Parathyroid adenoma (tissue), 2 donors: Measurements from ENCODE around the gene PLCB1.

Source experiments
- H2AFZ ChIP-seq: fragments of 300-600 bp; sonication (generic); one replicate; pipeline ENCODE4 v1.7.0; 2017; ENCODE audit warnings: antibody characterized with exemption, mild to moderate bottlenecking
- H3K27ac ChIP-seq: fragments of 300-600 bp; sonication (generic); one replicate; pipeline ENCODE4 v1.7.0; 2017
- H3K27me3 ChIP-seq: fragments of 300-600 bp; sonication (generic); one replicate; pipeline ENCODE4 v1.7.0; 2017; ENCODE audit warnings: low read length; ENCODE audit not compliant: control insufficient read depth, insufficient read depth
- H3K36me3 ChIP-seq: fragments of 300-600 bp; sonication (generic); one replicate; pipeline ENCODE4 v1.7.0; 2017; ENCODE audit warnings: low read length; ENCODE audit not compliant: control insufficient read depth, insufficient read depth
- H3K4me1 ChIP-seq: fragments of 300-600 bp; sonication (generic); one replicate; pipeline ENCODE4 v1.7.0; 2017; ENCODE audit warnings: control low read depth
- H3K4me2 ChIP-seq: fragments of 300-600 bp; sonication (generic); one replicate; pipeline ENCODE4 v1.7.0; 2017; ENCODE audit warnings: low read length
- H3K4me3 ChIP-seq: fragments of 300-600 bp; sonication (generic); one replicate; pipeline ENCODE4 v1.7.0; 2017; ENCODE audit warnings: low read depth, low read length
- H3K79me2 ChIP-seq: fragments of 300-600 bp; sonication (generic); one replicate; pipeline ENCODE4 v1.7.0; 2017; ENCODE audit warnings: control low read depth
- H3K9ac ChIP-seq: fragments of 300-600 bp; sonication (generic); one replicate; pipeline ENCODE4 v1.7.0; 2017; ENCODE audit warnings: mild to moderate bottlenecking
- H3K9me3 ChIP-seq: fragments of 300-600 bp; sonication (generic); one replicate; pipeline ENCODE4 v1.7.0; 2017; ENCODE audit warnings: low read length; ENCODE audit not compliant: control insufficient read depth
- TF ChIP-seq, protein P1 (sequence below): fragments of 300-600 bp; sonication (generic); IDR thresholded peaks from one replicate; pipeline ENCODE4 v1.7.0; 2017; ENCODE audit warnings: antibody characterized with exemption, mild to moderate bottlenecking
- donor health status: primary hyperparathyroidism.

PLCB1 gene

DNA sequence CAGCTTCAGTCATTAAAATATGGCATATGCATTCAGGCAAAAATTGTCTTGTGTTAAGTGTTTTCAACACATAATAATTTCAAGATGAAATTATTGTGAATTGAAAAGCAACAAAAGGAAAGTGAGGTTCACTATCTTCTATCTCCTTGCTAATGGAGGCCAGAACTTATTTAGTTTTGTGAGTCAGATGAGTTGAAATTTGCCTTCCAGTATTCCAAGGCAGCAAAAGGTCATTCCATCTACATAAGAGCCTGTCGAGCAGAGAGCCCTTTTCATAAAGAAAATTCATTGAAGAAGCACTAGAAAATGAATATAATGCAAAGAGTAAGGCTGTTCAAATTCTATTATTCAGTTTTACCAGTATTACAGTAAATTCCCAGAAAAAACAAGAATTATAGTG is 274.3 kb downstream of the PLCB1 start:
- H3K9ac ChIP-seq = no peak overlapping the region
- H3K9me3 ChIP-seq = no peaks in the 10 kb centered on the region

DNA sequence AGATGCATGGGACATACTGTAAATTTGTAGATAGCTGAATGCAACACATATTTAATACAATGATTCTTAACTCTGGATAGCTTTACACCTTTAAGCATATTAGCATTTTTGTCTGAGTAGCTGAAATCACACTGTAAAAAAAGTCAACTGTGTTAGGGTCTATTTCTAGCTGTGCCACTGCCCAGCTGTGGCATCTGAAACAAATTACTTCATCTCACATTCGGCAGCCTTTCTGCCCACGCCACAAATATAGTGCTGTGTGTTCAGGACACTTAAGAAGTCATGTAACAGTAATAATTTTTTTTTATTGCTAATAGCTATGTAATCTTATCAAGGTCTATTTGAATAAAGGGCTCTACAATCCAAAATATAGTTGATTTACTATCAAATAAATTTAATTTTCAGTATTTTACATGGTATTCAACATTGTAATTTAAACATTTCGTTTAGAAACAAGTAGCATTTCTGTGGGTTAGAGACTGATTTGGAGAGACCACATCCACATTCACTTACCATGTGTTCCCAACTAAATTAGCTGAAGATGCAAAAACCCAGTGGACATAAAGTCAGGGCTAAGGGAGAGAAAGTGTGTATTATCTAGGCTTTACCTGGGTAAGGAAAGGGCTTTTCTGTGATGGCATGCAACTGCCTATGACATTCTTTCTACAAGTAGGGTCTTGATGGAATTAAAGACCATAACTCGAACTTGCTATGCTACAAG is 276.7 kb downstream of the PLCB1 start:
- Histone ChIP-seq H3K79me2 (peaks cover 5% of the 10 kb centered on the region), H3K4me1 (peaks cover 4% of the 10 kb centered on the region), H2AFZ (no peak overlapping the region), H3K27ac (no peak overlapping the region), H3K9ac (no peak overlapping the region), H3K36me3 (no peaks in the 10 kb centered on the region), H3K4me2 (no peak overlapping the region), H3K9me3 (no peaks in the 10 kb centered on the region), H3K4me3 (no peak overlapping the region), H3K27me3 (no peaks in the 10 kb centered on the region)
- TF ChIP-seq, protein P1, sequence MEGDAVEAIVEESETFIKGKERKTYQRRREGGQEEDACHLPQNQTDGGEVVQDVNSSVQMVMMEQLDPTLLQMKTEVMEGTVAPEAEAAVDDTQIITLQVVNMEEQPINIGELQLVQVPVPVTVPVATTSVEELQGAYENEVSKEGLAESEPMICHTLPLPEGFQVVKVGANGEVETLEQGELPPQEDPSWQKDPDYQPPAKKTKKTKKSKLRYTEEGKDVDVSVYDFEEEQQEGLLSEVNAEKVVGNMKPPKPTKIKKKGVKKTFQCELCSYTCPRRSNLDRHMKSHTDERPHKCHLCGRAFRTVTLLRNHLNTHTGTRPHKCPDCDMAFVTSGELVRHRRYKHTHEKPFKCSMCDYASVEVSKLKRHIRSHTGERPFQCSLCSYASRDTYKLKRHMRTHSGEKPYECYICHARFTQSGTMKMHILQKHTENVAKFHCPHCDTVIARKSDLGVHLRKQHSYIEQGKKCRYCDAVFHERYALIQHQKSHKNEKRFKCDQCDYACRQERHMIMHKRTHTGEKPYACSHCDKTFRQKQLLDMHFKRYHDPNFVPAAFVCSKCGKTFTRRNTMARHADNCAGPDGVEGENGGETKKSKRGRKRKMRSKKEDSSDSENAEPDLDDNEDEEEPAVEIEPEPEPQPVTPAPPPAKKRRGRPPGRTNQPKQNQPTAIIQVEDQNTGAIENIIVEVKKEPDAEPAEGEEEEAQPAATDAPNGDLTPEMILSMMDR = no peak

More for the DNA sequence above, 274.3 kb downstream of the PLCB1 start:
- TF ChIP-seq, protein P1 = no peak
- Histone ChIP-seq H3K27me3 (no peaks in the 10 kb centered on the region), H2AFZ (no peak overlapping the region), H3K4me1 (no peaks in the 10 kb centered on the region), H3K4me3 (no peak overlapping the region), H3K27ac (no peak overlapping the region), H3K4me2 (no peak overlapping the region), H3K79me2 (peaks cover 16% of the 10 kb centered on the region), H3K36me3 (no peaks in the 10 kb centered on the region)

DNA sequence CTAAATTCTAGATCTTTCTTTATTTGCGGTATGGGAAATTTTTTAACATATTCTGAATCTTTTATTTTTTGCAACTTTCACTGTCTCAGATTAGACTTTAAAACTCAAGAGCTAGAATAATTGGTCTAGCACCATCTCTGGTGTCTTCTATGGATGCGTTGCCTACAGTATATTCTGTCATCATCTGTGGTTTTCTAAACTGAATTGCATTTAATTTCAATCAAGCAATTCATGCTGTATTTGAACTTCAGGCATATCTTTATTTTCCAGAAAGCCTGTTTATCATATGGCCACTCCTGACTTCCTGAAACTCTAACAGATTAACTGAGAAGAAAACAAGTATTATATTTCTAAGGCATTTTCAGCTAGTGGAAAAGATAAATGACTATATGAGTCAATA is 281.6 kb downstream of the PLCB1 start:
- no peaks in the 10 kb centered on the region for H3K36me3 ChIP-seq
- no peak overlapping the region for H3K9ac ChIP-seq
- H2AFZ ChIP-seq = no peak overlapping the region
- no peaks in the 10 kb centered on the region for H3K9me3 ChIP-seq
- H3K79me2 ChIP-seq = no peaks in the 10 kb centered on the region
- H3K27me3 ChIP-seq = no peaks in the 10 kb centered on the region
- TF ChIP-seq, protein P1 = no peak
- H3K4me3 ChIP-seq = no peak overlapping the region
- no peak overlapping the region for H3K4me2 ChIP-seq
- H3K27ac ChIP-seq = no peak overlapping the region
- H3K4me1 ChIP-seq = peaks cover 4% of the 10 kb centered on the region

DNA sequence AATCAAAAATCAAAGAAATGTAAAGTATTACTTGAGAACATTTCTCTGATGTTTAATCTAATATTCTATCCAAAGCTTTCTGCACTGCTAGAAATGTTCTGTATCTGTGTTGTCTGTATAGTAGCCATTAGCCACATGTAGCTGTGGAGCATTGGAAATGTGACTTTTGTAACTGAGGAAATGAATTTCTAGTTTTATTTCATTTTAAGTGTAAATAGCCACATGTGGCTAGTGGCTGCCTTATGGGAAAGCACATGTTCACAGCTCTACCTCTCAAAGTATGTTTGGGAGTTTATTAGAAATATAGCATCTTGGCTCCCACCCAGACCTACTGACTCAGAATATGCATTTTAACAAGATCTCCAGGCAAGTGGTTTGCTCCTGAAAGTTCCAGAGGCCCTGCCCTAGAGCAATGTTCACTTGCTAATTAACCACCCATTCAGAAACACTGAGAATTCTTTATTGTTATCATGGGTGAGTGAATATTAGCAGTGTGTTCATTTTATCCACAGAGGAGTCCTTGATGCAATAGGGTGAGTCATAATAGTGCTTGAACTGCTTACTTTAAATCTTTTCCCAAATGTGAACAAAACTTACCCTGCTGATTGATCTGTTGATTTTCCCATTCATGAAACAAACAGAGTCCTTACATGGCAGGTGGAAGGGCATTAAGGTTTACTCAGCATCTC is 282.7 kb downstream of the PLCB1 start:
- TF ChIP-seq, protein P1 = no peak
- no peak overlapping the region for H3K4me2 ChIP-seq
- peaks cover 4% of the 10 kb centered on the region for H3K4me1 ChIP-seq
- H3K9ac ChIP-seq = no peak overlapping the region
- H3K36me3 ChIP-seq = no peaks in the 10 kb centered on the region
- H2AFZ ChIP-seq = no peak overlapping the region
- H3K79me2 ChIP-seq = no peaks in the 10 kb centered on the region
- no peaks in the 10 kb centered on the region for H3K9me3 ChIP-seq
- H3K27ac ChIP-seq = no peak overlapping the region
- no peak overlapping the region for H3K4me3 ChIP-seq
- no peaks in the 10 kb centered on the region for H3K27me3 ChIP-seq
